KBM-7 (cell line): Measurements from ENCODE around the gene LFNG.

ENCODE experiments used
- DNase-seq: peaks from one replicate; pipeline ENCODE4 v3.0.0-alpha.2; 2015
- in situ Hi-C: fragments of 300-500 bp; cut with MboI; formaldehyde crosslinking; loops from 2 replicates; pipeline ENCODE4 v1.14.3; 2020; ENCODE audit warnings: low sequenced_read_pairs, low pct_unique_long_range_greater_than_20kb, mixed read lengths

Gene LFNG

DNA sequence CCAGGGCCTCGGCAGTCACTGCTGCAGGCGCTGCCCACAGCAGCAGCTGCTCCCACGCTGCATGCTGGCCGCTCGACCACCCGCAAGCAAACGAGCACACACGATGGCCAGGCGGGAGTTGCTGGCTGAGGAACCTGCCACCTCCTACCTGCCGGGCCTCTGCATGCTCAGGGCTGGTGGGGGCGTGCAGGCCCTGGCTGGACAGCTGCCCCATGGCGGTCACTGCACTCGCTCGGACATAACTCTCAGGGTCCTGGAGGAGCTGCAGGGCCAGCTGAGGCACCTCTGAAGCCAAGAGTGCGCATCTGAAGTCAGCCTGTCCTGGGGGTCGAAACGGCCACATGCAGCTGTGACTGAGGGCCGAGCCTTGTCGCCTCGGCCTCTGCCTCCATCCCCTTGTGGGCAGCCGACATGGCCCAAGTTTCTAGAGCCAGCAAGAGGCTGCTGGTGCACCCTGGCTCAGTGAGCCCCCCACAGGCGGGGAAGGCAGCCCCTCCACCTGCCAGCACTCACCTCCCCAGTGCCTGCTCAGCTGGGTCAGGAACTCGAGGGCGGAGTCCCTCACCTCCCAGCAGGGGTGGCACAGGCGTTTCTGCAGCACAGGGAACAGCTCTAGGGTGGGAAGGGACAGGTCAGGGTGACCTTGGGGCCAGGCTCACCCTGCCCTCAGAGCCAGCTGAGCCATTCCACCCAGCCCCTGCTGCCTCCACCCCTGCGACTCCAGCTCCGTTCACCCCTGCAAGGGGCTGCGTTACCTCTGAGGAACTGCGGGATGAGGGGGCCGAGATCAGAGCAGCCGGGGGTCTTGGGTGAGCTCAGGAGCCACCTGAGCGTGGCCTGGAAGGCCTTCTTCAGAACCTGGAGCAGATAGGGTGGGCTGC is 19.7 kb downstream of the LFNG start:
- in situ Hi-C loops, result no loop called here
- DNase-seq, result no peak

DNA sequence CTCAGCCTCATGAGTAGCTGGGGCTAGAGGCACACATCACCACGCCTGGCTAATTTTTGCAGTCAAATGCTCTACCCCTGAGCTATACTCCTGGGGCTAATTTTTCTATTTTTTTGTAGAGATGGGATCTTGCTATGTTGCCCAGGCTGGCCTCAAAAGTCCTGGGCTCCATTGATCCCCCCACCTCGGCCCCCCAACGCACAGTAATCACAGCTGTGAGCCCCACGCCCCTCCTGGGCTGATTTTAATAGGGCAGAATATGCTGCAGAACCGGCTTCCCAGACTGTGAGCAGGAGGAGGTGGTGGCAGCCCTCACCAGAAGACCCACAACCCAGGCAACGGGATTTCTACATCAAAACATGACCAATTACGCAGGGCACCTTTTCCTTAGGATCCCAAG is 20.6 kb downstream of the LFNG start:
- in situ Hi-C loops, result no loop called here
- DNase-seq, result no peak

GRCh38 chr7:2540641-2541051 is 21.1 kb downstream of the LFNG start:
- DNase-seq, result no peak
- in situ Hi-C loops, result no loop called here

GRCh38 chr7:2541291-2542010 is 21.9 kb downstream of the LFNG start:
- DNase-seq, result no peak
- in situ Hi-C loops, result no loop called here

- no peak for DNase-seq
- in situ Hi-C loops, result no loop called here
Measured at GRCh38 chr7:2542011-2542915, 22.7 kb downstream of the LFNG start.

DNA sequence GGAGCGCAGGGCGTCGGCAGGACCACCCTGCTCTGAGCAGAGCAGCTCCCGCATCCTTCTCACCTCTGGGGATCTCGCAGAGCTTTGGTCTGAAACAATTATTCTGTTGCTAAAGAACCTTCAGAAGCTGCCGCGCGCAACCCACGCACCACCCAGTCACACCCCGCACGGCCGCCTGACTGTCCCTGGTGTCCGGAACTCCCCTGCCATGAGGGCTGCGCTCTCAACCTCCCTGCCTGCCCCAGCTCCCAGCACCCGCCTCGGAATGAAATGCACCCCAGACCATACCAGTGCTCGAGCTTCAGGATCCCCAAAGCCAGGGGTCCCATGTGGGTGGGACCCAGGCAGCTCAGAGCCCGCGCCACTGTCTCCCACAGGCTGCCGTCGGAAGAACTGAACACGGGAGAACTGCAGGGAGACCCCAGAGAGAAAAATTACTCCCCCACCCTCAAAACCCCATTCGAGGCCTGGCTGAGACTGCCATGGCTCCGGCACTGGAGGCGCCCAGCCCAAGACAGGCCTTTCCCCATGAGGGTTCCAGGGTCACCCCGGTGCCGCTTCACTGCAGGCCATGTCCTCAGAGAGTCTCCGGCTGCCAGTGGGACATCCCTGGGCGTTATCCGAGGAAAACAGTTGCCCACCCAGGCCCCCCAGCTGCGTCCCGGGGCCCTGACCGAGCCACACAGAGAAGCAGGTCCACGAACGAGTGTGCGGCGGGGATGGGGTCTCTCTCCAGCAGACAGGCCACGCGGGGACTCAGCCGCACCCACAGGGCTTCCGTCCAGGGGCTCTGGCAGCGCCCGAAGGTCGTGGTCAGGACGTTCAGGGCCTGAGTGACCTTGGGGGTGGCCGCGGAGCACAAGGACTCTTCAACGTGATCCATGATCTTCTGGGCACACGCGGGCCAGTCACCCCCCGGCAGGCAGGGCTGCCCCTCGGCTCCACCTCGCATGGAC is 23.6 kb downstream of the LFNG start:
- no peak for DNase-seq
- in situ Hi-C loops, result no loop called here

GRCh38 chr7:2544541-2545188 is 25.1 kb downstream of the LFNG start:
- no peak for DNase-seq
- in situ Hi-C loops, result no loop called here

GRCh38 chr7:2545746-2546425 is 26.3 kb downstream of the LFNG start:
- DNase-seq, result no peak
- in situ Hi-C loops, result no loop called here

DNA sequence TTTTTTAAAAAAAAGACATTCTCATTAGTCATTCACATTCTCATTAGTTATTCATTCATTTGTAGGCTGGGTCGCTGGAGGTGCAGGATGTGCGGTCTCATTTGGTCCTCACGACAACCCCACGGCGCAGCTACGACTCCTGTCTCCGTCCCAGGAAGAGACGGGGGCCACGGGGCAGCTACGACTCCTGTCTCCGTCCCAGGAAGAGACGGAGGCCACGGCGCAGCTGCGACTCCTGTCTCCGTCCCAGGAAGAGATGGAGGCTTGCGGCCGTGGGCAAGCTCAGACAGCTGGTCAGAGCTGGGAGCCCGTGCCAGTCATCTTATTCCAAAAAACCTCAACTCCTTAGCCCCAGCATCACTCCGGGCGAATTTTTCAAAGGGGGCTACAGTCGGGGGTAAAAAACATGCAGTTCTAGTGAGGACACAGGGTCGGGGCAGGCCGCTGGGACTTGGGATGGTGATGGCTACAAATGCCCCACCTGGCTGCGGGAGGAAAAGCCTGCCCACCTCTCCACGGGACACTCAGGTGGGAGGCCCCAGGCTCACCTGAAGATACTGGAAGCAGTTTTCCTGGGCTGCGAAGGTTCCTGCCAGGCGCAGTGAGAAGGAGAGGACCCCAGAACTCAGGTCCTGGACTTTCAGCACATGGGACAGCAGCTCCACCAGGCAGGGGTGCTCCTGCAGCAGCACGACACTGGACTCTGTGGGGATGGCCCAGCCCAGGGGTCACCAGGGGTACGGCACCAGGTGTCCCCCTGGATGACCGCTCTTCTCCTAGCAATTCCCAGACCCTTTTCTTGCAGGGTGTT is 27.4 kb downstream of the LFNG start:
- DNase-seq, result no peak
- in situ Hi-C loops, result no loop called here

DNA sequence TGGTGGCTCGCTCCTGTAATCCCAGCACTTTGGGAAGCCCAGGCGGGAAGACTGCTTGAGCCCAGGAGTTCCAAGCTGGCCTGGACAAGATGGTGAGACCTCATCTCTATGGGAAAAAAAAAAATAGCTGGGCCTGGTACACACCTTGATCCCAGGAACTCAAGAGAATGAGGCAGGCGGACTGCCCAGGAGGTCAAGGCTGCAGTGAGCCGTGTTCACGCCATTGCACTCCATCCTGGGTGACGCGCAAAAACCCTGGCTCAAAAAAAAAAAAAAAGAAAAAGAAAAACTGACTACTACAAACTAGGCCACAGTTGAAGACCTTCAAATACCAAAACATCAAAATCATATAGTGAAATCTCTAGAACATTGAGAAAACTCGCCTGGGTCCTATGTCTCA is 31.8 kb downstream of the LFNG start:
- no peak for DNase-seq
- in situ Hi-C loops, result no loop called here

DNA sequence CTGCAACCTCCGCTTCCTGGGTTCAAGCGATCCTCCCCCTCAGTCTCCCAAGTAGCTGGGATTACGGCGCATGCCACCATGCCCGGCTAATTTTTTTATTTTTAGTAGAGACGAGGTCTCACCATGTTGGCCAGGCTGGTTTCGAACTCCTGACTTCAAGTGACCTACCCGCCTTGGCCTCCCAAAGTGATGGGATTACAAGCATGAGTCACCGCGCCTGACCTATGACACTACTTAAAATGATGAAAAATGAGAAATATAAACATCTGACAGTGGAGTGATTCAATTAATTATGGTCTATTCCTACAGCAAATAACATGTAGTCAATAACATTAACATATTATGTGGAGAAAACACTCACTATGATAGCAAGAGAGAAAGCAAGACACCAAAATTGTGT is 33.5 kb downstream of the LFNG start:
- no peak for DNase-seq
- in situ Hi-C loops, result no loop called here

DNA sequence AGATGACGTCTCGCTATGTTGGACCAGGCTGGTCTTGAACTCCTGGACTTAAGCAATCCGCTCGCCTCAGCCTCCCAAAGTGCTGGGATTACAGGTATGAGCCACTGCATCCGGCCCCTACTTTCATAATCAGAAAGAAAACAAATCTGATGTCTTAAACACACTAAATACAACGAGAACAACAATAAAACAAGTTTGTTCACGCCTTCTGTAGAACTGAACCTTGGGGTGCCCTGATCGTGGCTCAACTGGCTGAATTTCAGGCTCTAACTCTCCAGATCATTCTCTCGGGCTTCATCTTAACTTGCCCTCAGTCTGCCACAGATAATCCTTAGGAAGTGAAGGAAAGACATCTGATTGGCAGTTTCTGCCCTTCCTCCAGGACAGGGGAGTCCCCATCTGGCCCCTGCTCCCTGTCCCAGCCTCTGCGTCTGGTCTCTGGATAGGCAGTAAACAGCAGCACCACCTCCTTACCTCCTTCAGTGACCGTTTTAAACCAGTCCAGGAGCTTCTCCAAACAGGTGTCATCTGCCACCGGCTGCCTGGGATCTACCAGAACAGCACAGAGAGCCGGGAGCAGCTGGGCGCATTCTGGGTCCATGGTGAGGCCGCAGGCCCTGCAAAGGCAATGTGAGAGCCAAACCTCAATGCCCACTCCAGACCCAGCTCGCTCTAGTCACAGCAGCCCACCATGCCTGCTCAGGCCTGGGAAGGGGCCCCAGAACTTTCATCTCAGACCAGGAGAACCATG is 34.4 kb downstream of the LFNG start:
- in situ Hi-C loops, result no loop called here
- no peak for DNase-seq

- peak; percentile 25 for DNase-seq
- in situ Hi-C loops, result no loop called here
Measured at GRCh38 chr7:2554661-2555111, 35.1 kb downstream of the LFNG start.

GRCh38 chr7:2555121-2556052 is 35.8 kb downstream of the LFNG start, which contains the start of gene BRAT1:
TSS of gene BRAT1 (minus strand) at chr7:2555524. CDS start at chr7:2554431, 1,093 bp downstream.
- in situ Hi-C loops, result no loop called here
- DNase-seq, result peak; percentile 95
